Keratinocyte (primary cell): ENCODE results near the gene FAM170B. TPM values are rescaled to one million over a fixed set of nuclear protein-coding genes. Genes with fewer than 3 reads are reported as not detected.

ENCODE experiments used
- DNase-seq: peaks from one replicate; pipeline ENCODE4 v3.0.0-alpha.2; 2011; ENCODE audit warnings: low read depth, missing footprints, low spot score
- FAIRE-seq: peaks from 2 replicates; lab custom pipeline; 2011; peaks lifted over from hg19 to GRCh38; lab: Jason Lieb, UNC
- H2AFZ ChIP-seq: 2 replicates; pipeline ENCODE4 v1.6.0; 2012; ENCODE audit warnings: low read length, control low read depth, inconsistent platforms; ENCODE audit not compliant: control insufficient read depth
- H3K27ac ChIP-seq: 2 replicates; pipeline ENCODE4 v1.5.1; 2011; ENCODE audit warnings: low read length; ENCODE audit not compliant: control insufficient read depth, insufficient read depth
- H3K27me3 ChIP-seq: 3 replicates; pipeline ENCODE4 v1.6.0; 2011; ENCODE audit warnings: low read length; ENCODE audit not compliant: control insufficient read depth, insufficient read depth; ENCODE audit errors: extremely low read depth
- H3K36me3 ChIP-seq, 2 experiments: 2 replicates in 1 of 2; 3 replicates in 1 of 2; pipeline ENCODE4 v1.5.1; 2011; ENCODE audit warnings: low read length in 2 of 2, mild to moderate bottlenecking in 1 of 2; ENCODE audit not compliant: control insufficient read depth in 2 of 2, insufficient read depth in 2 of 2; ENCODE audit errors: extremely low read depth in 1 of 2
- H3K4me1 ChIP-seq: 3 replicates; pipeline ENCODE4 v1.5.1; 2011; ENCODE audit warnings: low read length; ENCODE audit not compliant: control insufficient read depth, insufficient read depth; ENCODE audit errors: extremely low read depth
- H3K4me2 ChIP-seq: 3 replicates; pipeline ENCODE4 v1.6.0; 2011; ENCODE audit warnings: low read depth, low read length; ENCODE audit not compliant: control insufficient read depth, insufficient read depth; ENCODE audit errors: extremely low read depth
- H3K4me3 ChIP-seq, 3 experiments: fragments of 200-600 bp in 1 of 3; sonication (generic) in 1 of 3; 2 replicates in 2 of 3; 3 replicates in 1 of 3; pipeline ENCODE4 v1.5.1; 2011 to 2016; ENCODE audit warnings: low read length in 3 of 3, mild to moderate bottlenecking in 3 of 3, control low read depth in 2 of 3, inconsistent platforms in 1 of 3, low read depth in 1 of 3, mixed read lengths in 1 of 3, mixed run types in 1 of 3, moderate library complexity in 1 of 3; ENCODE audit not compliant: control insufficient read depth in 2 of 3, insufficient read depth in 2 of 3; ENCODE audit errors: extremely low read depth in 1 of 3
- H3K79me2 ChIP-seq: 2 replicates; pipeline ENCODE4 v1.6.0; 2012; ENCODE audit warnings: low read length; ENCODE audit not compliant: control insufficient read depth, insufficient read depth
- H3K9ac ChIP-seq: 3 replicates; pipeline ENCODE4 v1.6.0; 2011; ENCODE audit warnings: low read length; ENCODE audit not compliant: control insufficient read depth, insufficient read depth; ENCODE audit errors: extremely low read depth
- H3K9me1 ChIP-seq: 3 replicates; pipeline ENCODE4 v1.6.0; 2011; ENCODE audit warnings: low read length; ENCODE audit not compliant: control insufficient read depth, insufficient read depth; ENCODE audit errors: extremely low read depth
- H3K9me3 ChIP-seq: 2 replicates; pipeline ENCODE4 v1.5.1; 2012; ENCODE audit warnings: low read depth, low read length; ENCODE audit not compliant: control insufficient read depth
- H4K20me1 ChIP-seq: 3 replicates; pipeline ENCODE4 v1.6.0; 2011; ENCODE audit warnings: low read length; ENCODE audit not compliant: control insufficient read depth, insufficient read depth; ENCODE audit errors: extremely low read depth
- CTCF ChIP-seq, 3 experiments: IDR thresholded peaks in 1 of 3; conservative IDR thresholded peaks in 1 of 3; optimal IDR thresholded peaks in 1 of 3; 2 replicates in 2 of 3; 3 replicates in 1 of 3; pipeline versions ENCODE3 to v1.5.1; 2011; ENCODE audit warnings: low read length in 3 of 3, mild to moderate bottlenecking in 3 of 3, moderate library complexity in 2 of 3, control low read depth in 1 of 3, inconsistent platforms in 1 of 3; ENCODE audit not compliant: insufficient read depth in 2 of 3; ENCODE audit errors: extremely low read depth in 1 of 3
- EZH2 ChIP-seq: IDR thresholded peaks from one replicate; pipeline ENCODE4 v1.6.1; 2012; ENCODE audit warnings: inconsistent platforms, mild to moderate bottlenecking, low read length, moderate library complexity
- dilution Hi-C: fragments of 300-500 bp; cut with MboI; formaldehyde crosslinking; loops from one replicate; pipeline ENCODE4 v1.7.0; 2020; ENCODE audit warnings: low sequenced_read_pairs; ENCODE audit not compliant: extremely low pct_ligation_motif_present
- polyA plus RNA-seq, 5 experiments: library from polyadenylated mRNA; depleted of rRNA in 3 of 5; stranded (reverse) in 3 of 5; stranded (forward) in 1 of 5; unstranded in 1 of 5; fragments of >200 nt; gene quantifications; 1 replicate in 1 of 5; 2 replicates in 3 of 5; 3 replicates in 1 of 5; pipeline versions ENCODE4 v1.2.1 to v1.2.3, GENCODE V29; 2011 to 2012; ENCODE audit warnings: missing spikeins in 2 of 5, low read depth in 1 of 5, low replicate concordance in 1 of 5

FAM170B gene
- polyA plus RNA-seq, 1 donor (not counting 4 experiments of a cell fraction or from before 2014, with no cell fraction given), result not detected

- no peak for FAIRE-seq
- peaks cover 9% of the 10 kb centered on the region for H3K27me3 ChIP-seq
- no peaks in the 10 kb centered on the region for H3K9me1 ChIP-seq
- H4K20me1 ChIP-seq, result no peaks in the 10 kb centered on the region
- H3K4me2 ChIP-seq, result no peak overlapping the region
- no peak overlapping the region for H3K9ac ChIP-seq
- no peak overlapping the region for H3K27ac ChIP-seq
- no peaks in the 10 kb centered on the region for H3K79me2 ChIP-seq
- TF ChIP-seq CTCF (optimal IDR thresholded peaks at IDR 0.05 in 1 of 3, IDR thresholded peaks at IDR 0.05 in 1 of 3, conservative IDR thresholded peaks at IDR 0.05 in 1 of 3; ENCODE audit: extremely low read depth in 1 of 3, insufficient read depth in 2 of 3, low read length in 3 of 3) (no peak), EZH2 (no peak)
- no peaks in the 10 kb centered on the region for H3K36me3 ChIP-seq
- dilution Hi-C loops, result no loop called here
- DNase-seq, result no peak
- H3K4me3 ChIP-seq, result no peak overlapping the region
- H3K9me3 ChIP-seq, result no peaks in the 10 kb centered on the region
- H3K4me1 ChIP-seq, result no peaks in the 10 kb centered on the region
- no peak overlapping the region for H2AFZ ChIP-seq
These were observed 25.2 kb downstream of the FAM170B start for GRCh38 chr10:49108656-49109055.

GRCh38 chr10:49107887-49108267 is 25.9 kb downstream of the FAM170B start:
- Histone ChIP-seq H3K36me3 (no peaks in the 10 kb centered on the region), H4K20me1 (no peaks in the 10 kb centered on the region), H3K9me3 (no peaks in the 10 kb centered on the region), H3K4me2 (no peak overlapping the region), H3K27ac (no peak overlapping the region), H3K4me3 (no peak overlapping the region), H2AFZ (no peak overlapping the region), H3K79me2 (no peaks in the 10 kb centered on the region), H3K9me1 (no peaks in the 10 kb centered on the region), H3K9ac (no peak overlapping the region), H3K27me3 (peaks cover 5% of the 10 kb centered on the region), H3K4me1 (no peaks in the 10 kb centered on the region)
- TF ChIP-seq CTCF (optimal IDR thresholded peaks at IDR 0.05 in 1 of 3, IDR thresholded peaks at IDR 0.05 in 1 of 3, conservative IDR thresholded peaks at IDR 0.05 in 1 of 3; ENCODE audit: extremely low read depth in 1 of 3, insufficient read depth in 2 of 3, low read length in 3 of 3) (no peak), EZH2 (no peak)
- no peak for FAIRE-seq
- dilution Hi-C loops, result no loop called here
- no peak for DNase-seq
